Nucleus accumbens (tissue), 56 donors: Measurements from ENCODE around the gene RAP1GAP2.

ENCODE experiments used
- DNase-seq, 56 donors: peaks; one replicate each; lab custom pipeline; 2025; lab: John Stamatoyannopoulos, UW

Gene RAP1GAP2

DNA sequence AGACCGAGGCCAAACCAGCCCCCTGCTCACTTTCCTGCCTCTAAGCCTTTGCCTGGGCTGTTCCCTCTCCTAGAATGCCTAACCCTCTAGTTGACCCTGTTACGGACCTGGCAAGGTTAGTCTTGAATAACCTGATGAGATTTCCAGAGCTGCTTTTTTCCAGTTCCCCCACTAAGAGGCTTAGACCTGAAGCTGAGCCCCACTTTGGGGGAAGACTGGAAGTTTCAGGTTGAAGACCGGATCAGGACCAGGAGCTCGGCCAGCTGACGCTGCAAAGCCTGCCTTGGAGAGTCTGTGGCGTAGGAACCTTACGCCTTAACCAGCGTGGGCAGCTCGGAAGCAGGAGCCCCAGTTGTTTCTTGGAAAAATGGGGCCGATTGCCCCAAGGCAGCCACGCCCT, 137.4 kb downstream of the RAP1GAP2 start:
- no peak for DNase-seq

DNA sequence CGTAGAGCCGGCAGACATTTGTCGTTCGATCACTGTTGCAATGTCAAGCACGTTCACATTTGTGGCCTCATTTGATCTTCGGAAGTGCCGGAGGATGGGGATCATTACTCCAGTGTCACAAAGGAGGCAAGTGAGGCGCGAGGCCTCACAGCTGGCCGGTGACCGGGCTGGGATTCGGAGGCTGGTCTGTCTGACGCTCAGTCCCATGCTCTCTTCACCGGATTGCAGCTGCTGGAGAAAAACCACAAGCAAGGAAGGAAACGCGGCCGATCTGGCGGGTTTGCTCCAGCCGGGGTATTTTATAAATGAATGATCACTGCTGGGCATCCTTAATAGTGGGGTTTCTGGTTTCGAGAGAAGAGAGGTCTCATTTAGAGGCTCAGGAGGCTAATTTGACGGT, 139.4 kb downstream of the RAP1GAP2 start:
- no peak for DNase-seq

DNA sequence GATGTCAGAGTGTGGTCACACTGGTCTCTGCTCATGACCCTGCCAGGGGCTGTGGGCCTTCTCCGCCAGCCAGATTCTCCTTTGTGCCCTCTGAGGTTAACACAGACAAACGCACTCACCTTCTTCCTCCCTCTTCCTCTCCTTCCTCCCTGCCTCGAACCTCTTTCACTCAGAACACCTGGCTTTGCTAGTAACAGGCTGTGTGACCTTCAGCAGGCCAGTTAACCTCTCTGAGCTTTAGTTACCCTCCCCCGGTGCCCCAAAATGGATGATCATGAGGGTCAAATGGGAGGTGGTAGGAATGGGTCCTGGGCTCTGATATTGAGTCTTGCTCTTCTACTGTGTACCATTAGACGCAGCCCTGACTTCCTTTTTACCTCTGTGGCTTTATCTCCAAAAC, 140.1 kb downstream of the RAP1GAP2 start:
- DNase-seq: no peak

DNA sequence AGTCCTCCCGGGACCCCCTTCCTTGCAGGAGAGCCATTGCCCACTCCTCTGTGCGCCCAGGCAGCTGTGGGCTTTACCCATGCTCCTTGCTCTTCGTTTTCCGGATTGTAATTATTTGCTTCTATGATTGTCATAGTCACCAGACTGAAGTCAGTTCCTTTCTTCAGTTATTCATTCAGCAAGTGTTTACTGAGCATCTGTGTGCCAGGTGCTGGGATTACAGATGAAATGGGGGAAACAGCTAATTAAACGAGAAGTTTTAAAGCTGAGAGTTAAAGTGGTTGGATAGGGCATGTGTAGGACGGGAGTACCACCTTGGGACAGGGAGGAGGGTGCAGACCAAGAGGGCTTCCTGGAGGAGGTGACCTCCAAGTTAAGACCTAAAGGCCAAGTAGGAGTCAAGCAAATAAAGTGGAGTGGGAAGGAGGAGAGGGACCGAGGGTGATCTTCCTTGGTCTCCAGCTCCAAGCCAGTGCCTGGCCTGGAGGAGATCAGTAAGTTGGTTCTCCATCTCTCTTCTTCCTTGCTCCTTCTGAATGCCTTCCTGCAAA, 140.6 kb downstream of the RAP1GAP2 start:
- DNase-seq: no peak

DNA sequence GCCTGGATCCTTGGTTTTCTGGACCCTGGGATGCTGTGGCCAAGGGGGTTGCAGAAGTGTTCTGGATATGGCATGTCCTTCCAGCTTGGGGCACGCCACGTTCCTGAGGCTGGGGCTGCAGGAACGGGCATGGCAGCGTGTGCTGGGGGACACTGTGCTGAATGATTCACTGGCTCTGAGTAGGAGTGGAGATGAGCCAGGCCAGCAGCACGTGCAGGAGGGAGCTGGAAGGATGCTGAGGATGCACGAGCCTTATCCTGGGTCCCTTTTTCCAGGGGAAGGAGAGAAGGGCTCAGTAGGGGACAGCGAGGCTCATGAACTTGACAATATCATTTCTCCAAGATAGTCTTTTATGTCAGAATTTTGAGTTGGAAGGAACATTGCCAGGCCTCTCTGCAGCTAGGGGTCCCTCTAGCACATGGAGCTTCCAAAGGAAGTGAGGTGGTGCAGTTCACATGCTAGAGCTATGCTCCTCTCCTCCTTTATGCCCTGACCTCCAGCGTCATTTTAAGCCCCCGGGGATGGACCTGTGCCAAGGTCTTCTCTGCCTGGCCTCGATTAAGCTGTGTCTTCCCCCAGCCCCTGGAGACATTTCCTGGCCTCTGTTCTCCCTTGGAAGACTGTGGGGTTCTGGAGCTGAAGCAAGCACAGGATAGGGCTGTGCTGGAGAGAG, 141.2 kb downstream of the RAP1GAP2 start:
- no peak for DNase-seq

DNA sequence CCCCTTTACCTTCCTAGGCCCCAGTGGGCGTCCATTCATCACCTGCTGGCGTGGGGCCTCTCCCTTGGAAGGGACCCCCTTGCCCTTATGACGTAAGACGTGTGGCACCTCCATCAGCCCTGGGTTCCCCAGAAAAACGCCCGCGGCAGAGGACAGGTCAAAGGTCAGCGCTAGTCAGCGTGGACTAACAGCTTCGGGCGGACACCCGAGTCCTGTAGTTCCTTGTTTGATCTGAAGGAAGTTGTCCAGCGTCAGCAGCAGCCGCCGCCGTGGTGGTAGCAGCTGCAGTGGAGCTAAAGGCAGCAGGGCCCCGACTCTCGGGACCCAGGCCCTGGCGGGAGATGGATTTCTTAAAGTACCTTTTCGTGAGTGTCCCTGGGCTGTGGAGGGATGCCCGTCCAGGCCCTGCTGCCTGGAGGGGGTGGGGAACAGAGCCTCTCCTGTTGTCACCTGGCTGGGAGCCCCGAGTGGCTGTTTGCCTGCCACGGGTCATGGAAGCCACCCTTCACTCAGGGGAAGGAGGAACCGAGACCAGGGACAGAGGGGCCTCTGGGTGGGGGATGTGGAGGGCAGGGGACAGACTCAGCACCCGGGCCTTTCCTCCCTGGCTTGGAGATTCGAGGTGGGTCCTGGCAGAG, 143.6 kb downstream of the RAP1GAP2 start:
- DNase-seq: peak in 20 of 56 donors; percentile 18 to 78 (median 47)

DNA sequence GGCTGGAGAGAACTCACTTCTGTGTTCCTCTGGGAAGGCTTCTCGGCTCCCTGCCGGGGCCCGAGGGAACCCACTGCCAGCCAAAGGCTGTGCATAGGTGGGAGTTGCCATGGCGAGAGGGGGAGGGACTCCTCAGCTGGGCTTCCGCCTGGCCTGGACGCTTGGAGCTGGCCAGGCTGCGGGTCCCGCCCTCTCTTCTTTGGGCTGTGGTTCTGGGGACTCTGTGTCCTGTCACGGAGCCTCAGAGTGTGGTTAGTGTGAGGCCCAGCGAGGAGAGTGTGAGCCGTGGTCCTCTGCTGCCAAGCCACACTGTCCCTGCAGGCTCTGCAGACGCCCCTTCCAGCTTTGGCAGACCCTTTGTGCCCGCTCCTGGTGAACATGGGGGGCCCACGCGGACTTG, 144.1 kb downstream of the RAP1GAP2 start:
- DNase-seq: peak in 50 of 56 donors; percentile 14 to 85 (median 48)

DNA sequence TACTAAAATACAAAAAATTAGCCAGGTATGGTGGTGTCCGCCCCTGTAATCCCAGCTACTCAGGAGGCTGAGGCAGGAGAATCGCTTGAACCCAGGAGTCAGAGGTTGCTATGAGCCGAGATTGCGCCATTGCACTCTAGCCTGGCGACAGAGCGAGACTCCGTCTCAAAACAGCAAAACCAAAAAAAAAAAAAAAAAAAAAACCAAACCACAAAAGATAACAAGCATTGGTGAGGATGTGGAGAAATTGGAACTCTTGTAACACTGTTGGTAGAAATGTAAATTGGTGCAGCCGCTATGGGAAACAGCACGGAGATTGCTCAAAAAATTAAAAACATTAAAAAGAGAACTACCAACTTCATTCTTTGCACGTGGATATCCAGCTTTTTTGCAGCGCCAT, 147.7 kb downstream of the RAP1GAP2 start:
- DNase-seq: no peak

DNA sequence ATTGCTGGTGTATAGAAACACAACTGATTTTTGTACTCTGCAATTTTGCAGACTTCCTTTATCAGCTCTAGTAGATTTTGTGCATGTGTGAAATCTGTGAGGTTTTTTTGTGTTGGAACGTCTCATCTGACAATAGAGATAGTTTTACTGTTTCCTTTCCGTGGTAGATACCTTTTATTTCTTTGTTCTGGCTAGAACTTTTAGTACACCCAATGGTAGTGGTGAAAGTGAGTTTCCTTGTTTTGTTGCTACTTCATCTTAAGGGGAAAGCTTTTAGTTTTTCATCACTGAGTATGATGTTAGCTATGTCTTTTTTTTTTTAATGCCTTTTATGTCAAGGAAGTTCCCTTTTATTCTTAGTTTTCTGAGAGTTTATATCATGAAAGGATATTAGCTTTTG, 149.1 kb downstream of the RAP1GAP2 start:
- DNase-seq: no peak

DNA sequence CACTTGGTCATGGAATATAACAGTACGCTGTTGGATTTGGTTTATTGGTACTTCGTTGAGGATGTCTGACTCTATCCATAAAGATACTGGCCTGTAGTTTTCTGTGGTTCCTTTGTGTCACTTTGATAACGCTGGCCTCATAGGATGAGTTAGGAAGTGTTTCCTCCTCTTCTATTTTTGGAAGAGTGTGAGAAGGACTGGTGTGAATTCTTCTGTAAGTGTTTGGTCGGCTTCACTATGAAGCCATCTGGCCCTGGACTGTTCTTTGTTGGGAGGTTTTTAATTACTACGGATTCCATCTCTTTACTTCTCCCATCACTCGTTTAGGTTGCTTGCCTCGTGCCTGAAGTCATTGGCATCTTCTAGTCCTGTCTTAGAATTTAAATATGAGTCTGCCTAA, 149.9 kb downstream of the RAP1GAP2 start:
- DNase-seq: no peak

DNA sequence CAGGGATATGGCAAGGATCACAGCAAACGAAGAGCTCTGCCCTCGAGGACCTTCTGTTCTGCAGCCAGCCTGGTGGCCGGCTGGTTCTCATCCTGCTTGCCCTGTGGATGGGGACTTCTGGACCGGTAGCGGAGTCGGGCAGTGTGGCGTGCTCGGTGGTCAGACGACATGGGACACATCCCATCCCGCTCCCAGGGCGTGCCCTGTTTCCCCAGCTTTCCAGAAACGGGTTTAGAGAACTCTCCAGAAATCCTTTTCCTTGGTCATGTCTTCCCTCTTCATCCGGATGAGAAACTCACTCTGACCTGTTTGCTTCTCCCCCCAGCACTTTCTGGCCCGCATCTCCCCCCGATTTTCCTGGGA, 151.3 kb downstream of the RAP1GAP2 start:
- no peak for DNase-seq

DNA sequence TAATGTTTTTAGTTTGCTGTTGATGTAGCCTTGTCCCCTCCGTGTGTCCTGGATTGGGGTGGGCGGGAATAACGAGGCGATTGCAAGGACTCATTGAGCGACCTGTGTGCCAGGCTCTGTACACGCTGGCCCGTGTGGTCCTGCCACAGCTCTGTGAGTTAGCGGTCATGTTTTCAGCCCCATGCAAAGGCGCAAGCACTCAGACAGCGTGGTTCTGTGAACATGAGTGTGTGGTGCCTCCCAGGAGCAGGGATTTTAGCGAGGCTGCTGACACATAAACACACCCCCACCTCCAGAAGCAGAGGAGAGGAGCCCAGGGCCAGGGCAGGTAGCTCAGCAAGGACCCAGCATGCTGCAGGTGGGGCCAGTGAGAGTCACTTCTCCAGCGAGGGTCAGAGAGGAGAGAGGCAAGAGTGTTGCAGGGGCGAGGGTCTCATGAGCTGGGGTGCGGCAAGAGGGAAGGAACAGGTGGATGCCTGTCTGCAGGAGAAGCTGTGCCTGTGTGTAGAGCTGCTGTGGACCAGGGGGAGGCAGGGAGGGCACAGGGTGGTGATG, 151.8 kb downstream of the RAP1GAP2 start:
- no peak for DNase-seq

DNA sequence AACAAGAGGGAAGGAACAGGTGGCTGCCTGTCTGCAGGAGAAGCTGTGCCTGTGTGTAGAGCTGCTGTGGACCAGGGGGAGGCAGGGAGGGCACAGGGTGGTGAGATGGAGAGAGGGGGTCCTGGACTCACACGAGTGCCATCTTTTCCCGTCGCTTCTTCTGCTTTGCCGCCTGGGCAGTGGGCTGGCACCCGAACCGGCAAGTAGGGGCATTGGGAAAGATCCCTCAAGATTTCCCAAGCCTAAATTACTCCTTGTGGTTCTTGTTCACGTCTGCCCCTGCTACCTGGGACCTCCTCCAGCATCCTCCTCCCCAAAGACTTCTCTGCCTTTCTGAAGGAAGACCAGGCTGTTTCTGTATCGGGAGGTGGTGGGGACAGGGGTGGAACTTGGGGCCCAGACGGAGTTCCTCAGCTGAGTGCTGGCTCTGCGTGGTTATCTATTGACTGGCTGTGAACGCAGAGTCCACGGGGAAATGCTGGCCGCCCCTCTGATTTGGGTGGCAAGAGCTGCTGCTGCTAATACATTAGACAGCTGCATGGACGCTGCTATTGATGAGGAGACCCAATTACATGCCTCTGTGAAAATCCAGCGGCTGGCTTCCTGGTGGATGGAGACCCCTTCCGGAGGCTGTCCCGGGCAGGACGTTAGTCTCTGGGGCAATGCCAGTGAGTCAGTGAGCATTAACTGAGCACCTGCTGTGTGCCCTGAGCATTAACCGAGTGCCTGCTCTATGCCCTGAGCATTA, 152.7 kb downstream of the RAP1GAP2 start:
- no peak for DNase-seq

DNA sequence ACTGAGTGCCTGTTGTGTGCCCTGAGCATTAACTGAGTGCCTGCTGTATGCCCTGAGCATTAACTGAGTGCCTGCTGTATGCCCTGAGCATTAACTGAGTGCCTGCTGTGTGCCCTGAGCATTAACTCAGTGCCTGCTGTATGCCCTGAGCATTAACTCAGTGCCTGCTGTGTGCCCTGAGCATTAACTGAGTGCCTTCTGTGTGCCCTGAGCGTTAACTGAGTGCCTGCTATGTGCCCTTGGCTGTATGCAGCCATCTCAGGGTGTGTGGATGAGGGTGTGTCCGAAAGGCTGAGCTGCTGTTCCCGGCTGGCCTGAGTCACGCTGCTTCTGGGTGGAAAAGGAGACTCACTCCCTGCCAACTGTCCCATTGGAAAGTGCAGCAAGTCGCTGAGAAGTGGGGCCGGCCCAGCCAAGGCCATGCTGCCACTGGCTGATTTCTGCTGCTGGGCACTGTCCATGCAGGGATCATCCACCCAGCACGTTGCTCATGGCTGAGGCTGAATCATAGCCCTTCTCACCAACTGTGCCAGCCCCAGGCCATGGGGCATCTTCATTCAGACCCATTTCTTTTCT, 153.3 kb downstream of the RAP1GAP2 start:
- no peak for DNase-seq

DNA sequence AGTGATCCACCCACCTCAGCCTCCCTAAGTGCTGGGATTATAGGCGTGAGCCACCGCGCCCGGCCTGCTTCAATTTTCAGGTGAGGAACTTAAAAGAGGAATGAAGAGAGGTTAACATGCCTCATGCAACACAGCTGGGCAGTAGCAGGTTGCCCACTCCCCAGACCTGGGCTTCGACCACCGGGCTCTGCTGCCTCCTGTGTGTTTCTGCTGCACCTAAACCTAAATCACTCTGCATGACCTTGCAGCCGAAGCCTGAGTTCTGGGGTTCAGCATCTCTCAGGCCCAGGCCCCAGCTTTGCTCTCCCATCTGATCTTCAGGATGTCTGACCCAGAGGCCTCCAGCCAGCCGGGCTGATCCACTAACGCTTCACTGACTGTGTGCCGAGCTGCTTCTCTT, 154.6 kb downstream of the RAP1GAP2 start:
- no peak for DNase-seq

DNA sequence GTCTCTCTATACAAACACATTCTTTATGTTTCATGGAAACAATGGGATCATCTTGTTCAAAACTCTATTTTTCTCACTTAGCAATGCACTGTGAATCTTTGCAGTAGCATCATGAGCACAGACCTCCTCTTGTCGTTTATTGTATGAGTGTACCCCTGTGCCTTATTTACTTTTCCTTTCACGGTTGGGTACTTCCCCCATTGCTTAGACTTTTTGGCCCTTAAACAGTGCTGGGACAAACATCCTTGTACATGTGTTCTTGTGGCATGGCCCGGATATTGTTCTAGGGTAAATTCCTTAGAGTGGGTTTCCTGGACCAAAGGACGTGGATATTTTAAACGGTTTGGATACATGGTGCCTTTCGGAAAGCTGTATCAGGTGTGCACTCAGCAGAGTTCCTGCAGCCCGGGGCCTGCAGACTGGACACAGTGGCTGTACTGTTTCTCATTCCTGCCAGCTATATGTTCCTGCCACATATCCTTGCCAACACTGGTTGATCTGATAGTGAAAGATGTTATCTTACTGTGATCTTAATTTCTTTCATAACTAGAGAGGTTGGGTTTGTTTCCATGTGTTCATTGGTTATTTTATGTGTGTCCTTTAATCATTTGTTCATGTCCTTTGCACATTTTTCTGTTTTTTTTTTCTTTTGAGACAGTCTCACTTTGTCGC, 156.1 kb downstream of the RAP1GAP2 start:
- DNase-seq: no peak

DNA sequence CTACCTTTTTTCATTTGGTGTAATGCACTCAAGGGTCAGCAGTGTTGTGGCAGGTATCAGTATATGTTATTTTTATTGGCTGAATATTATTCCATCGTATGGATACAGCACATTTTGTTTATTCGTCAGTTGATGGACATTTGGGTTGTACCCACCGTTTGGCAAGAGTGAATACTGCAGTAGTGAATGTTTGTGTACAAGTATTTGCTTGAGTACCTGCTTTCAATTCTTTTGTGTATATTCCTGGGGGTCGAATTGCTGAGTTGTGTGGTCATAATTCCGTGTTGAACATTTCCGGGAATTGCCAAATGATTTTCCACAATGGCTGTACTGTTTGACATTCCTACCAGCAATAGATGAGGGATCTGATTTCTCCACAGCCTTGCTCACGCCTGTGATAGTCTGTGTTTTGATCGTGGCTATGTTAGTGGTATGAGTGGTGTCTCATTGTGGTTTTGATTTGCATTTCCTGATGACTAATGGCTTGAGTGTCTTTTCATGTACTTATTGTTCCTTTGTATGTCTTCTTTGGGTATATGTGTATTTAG, 158.7 kb downstream of the RAP1GAP2 start:
- DNase-seq: no peak

DNA sequence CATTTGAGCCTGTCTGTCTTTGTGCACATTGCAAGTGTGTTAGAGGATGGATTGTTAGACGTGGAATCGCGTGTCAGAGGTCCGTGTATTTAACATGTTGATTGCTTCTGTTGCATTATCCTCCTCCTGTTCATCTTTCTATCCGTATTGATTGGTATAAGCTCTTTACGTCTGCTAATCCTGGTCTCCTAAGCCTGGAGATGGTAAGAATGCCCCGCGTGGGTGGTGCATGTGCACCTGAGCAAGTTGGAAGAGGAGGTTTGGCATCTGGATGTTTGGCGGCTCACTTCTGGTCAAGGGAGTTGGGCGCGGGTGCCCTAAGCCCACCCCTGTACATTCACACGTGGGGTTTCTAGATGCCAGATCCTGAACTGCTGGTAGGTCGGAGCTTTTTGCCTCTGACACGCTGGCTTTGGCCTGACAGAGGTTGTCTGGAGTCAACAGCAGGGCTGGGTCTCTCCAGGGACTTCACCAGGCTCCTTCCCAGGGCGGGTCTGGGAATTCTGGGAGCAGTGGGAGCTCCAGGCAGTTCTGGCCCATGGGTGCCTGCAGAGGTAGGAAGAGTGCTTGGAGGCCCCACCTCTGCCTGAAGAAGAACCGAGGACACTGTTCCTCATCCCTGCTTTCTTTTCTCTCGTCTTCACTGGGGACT, 159.8 kb downstream of the RAP1GAP2 start:
- DNase-seq: no peak

DNA sequence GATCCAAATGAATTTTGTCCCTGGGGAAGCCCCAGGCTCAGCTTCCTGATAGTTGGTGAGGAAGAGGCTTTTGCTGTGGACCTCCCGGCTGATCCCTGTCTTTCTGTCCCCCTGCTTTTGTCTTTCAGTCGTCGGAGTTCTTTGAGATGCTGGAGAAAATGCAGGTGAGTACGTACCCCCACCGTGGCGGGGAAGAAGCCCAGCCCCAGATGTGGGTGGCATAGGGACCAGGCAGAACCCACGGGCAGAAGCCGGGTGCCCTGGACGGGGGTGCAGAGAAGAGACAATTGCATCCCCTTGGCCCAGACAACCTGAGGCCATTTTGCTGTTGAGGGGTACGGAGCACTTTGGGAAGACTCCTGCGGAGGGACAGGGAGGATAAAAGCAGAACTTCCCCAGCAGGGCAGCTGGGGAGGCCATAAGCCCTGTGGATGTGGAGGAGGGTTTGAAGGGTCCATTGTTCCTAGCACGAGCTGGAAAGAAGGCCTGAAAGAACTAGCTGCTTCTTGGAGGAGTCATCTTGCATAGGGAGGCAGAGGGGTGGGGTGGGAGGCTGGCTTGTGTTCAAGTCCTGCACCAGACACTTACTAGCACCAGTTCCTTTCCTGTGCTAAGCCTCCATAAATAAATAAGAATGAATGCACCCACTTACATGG, 161.5 kb downstream of the RAP1GAP2 start:
- DNase-seq: no peak
